GM12891 (cell line): ENCODE results near the gene MAPRE2.

Experiments used
- PAX5 ChIP-seq: IDR thresholded peaks from 2 replicates; pipeline ENCODE4 v1.6.1; 2011; ENCODE audit warnings: low read length, moderate library complexity, mild to moderate bottlenecking; ENCODE audit not compliant: insufficient read depth, severe bottlenecking
- POLR2A ChIP-seq: IDR thresholded peaks from 2 replicates; pipeline ENCODE4 v1.6.1; 2011; ENCODE audit warnings: low read depth, low read length, control low read depth
- POLR2AphosphoS5 ChIP-seq: IDR thresholded peaks from 2 replicates; pipeline ENCODE4 v1.6.1; 2011; ENCODE audit warnings: low read depth, low read length, control low read depth
- POU2F2 ChIP-seq: IDR thresholded peaks from 2 replicates; pipeline ENCODE4 v1.6.1; 2011; ENCODE audit warnings: low read depth, mild to moderate bottlenecking, control low read depth, low read length, moderate library complexity
- SPI1 ChIP-seq: IDR thresholded peaks from 2 replicates; pipeline ENCODE4 v1.6.1; 2011; ENCODE audit warnings: low read depth, low read length, control low read depth
- TAF1 ChIP-seq: IDR thresholded peaks from 2 replicates; pipeline ENCODE4 v1.6.1; 2011; ENCODE audit warnings: low read depth, low read length, control low read depth

DNA sequence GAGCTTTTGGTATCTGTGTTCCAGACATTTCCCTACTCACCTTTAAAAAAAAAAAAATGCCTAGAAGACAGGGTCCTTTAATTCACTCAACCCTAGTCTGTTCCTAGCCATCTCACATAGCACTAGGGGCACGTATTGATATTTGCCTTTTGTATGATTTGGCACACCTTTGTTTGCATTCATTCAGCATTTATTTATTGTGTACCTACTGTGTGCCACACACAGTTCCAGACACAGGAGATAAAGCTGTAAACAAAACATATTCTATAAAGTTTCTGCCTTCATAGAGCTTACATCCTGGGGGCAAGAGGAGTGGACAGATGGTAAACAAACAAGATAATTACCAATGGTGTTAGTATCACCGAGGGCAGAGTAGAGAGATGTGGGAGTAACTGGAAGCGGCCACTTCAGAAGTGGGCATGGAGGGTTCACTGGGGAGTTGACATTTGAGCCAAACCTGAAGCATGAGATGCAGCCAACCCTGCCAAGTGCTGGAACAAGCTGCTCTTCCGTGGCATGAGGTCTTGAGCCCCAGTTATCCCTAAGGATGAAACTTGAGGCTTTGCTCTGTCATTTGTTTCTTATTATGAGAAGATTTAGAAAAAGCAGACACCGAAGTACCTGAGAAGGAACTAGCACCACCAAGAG is 18.2 kb downstream of the MAPRE2 start:
- TF ChIP-seq POLR2A: no peak
- TF ChIP-seq PAX5: no peak
- no peak for TF ChIP-seq POLR2AphosphoS5
- TF ChIP-seq TAF1: no peak
- no peak for TF ChIP-seq SPI1
- TF ChIP-seq POU2F2: no peak
